CD14-positive monocyte (primary cell): Measurements from ENCODE around the gene LSM14B. TPM values are rescaled to one million over a fixed set of nuclear protein-coding genes. Genes with fewer than 3 reads are reported as not detected.

Experiments
- DNase-seq, 3 donors: peaks; one replicate each; pipeline ENCODE4 v3.0.0-alpha.2; 2011 to 2022
- H2AFZ ChIP-seq: 2 replicates; pipeline ENCODE4 v1.6.0; 2012; ENCODE audit warnings: mild to moderate bottlenecking, low read depth, low read length, inconsistent platforms; ENCODE audit not compliant: insufficient read depth, poor library complexity, severe bottlenecking
- H3K27ac ChIP-seq, 2 donors: 1 replicate in 1 of 2; 2 replicates in 1 of 2; pipeline ENCODE4 v1.5.1; 2012 to 2013; ENCODE audit warnings: low read length in 2 of 2, control low read depth in 1 of 2, inconsistent platforms in 1 of 2, low read depth in 1 of 2, mild to moderate bottlenecking in 1 of 2
- H3K27me3 ChIP-seq, 2 donors: one replicate each; pipeline versions ENCODE4 v1.6.0 to v1.6.1; 2011 to 2013; ENCODE audit warnings: low read length in 2 of 2; ENCODE audit not compliant: control insufficient read depth in 2 of 2, insufficient read depth in 2 of 2
- H3K36me3 ChIP-seq, 2 donors: replicated peaks in 1 of 2; 1 replicate in 1 of 2; 2 replicates in 1 of 2; pipeline versions ENCODE4 v1.5.1 to v1.6.1; 2012 to 2013; ENCODE audit warnings: low read length in 2 of 2, control low read depth in 1 of 2, inconsistent platforms in 1 of 2, mild to moderate bottlenecking in 1 of 2; ENCODE audit not compliant: insufficient read depth in 2 of 2, control insufficient read depth in 1 of 2
- H3K4me1 ChIP-seq, 2 donors: 1 replicate in 1 of 2; 2 replicates in 1 of 2; pipeline versions ENCODE4 v1.5.1 to v1.6.1; 2012 to 2013; ENCODE audit warnings: low read length in 2 of 2, control low read depth in 1 of 2, inconsistent platforms in 1 of 2, mild to moderate bottlenecking in 1 of 2, moderate library complexity in 1 of 2; ENCODE audit not compliant: insufficient read depth in 2 of 2, control insufficient read depth in 1 of 2
- H3K4me2 ChIP-seq: replicated peaks from 2 replicates; pipeline ENCODE3; 2012; ENCODE audit warnings: low read length, moderate library complexity, mild to moderate bottlenecking; ENCODE audit not compliant: poor library complexity, severe bottlenecking; ENCODE audit errors: extremely low read depth
- H3K4me3 ChIP-seq, 3 experiments: fragments of 200-600 bp in 1 of 3; sonication (generic) in 1 of 3; replicated peaks in 1 of 3; 1 replicate in 2 of 3; 2 replicates in 1 of 3; pipeline ENCODE4 v1.5.1; 2011 to 2013; ENCODE audit warnings: low read length in 3 of 3, mild to moderate bottlenecking in 3 of 3, control low read depth in 2 of 3, low read depth in 2 of 3, inconsistent platforms in 1 of 3, moderate library complexity in 1 of 3
- H3K79me2 ChIP-seq: 2 replicates; pipeline ENCODE4 v1.6.0; 2012; ENCODE audit warnings: mild to moderate bottlenecking, control low read depth, inconsistent platforms, low read length, moderate library complexity; ENCODE audit not compliant: insufficient read depth
- H3K9ac ChIP-seq: 2 replicates; pipeline ENCODE4 v1.6.0; 2017; ENCODE audit warnings: low read length, mild to moderate bottlenecking; ENCODE audit not compliant: insufficient read depth, poor library complexity, severe bottlenecking
- H3K9me3 ChIP-seq, 2 donors: replicated peaks in 1 of 2; 1 replicate in 1 of 2; 2 replicates in 1 of 2; pipeline versions ENCODE4 v1.5.1 to v1.6.1; 2012 to 2013; ENCODE audit warnings: low read length in 2 of 2, control low read depth in 1 of 2; ENCODE audit not compliant: control insufficient read depth in 1 of 2, insufficient read depth in 1 of 2
- H4K20me1 ChIP-seq: 2 replicates; pipeline ENCODE4 v1.6.0; 2012; ENCODE audit warnings: mild to moderate bottlenecking, low read length, control low read depth, moderate library complexity; ENCODE audit not compliant: insufficient read depth
- H3K27ac Mint-ChIP-seq, 7 donors: one replicate each; pipeline ENCODE4 v1.8.0; 2020; ENCODE audit warnings: mild to moderate bottlenecking in 7 of 7, mixed read lengths in 7 of 7, moderate library complexity in 6 of 7, inconsistent platforms in 2 of 7
- H3K27me3 Mint-ChIP-seq, 3 donors: one replicate each; pipeline ENCODE4 v1.8.0; 2021 to 2022; ENCODE audit warnings: low read depth in 3 of 3, mild to moderate bottlenecking in 3 of 3, mixed read lengths in 3 of 3, moderate library complexity in 3 of 3, inconsistent platforms in 1 of 3
- H3K36me3 Mint-ChIP-seq, 2 donors: one replicate each; pipeline ENCODE4 v1.8.0; 2020; ENCODE audit warnings: mixed read lengths in 2 of 2, inconsistent platforms in 1 of 2, mild to moderate bottlenecking in 1 of 2
- H3K4me1 Mint-ChIP-seq: one replicate; pipeline ENCODE4 v1.8.0; 2020; ENCODE audit warnings: mild to moderate bottlenecking, mixed read lengths
- H3K4me3 Mint-ChIP-seq, 2 donors: one replicate each; pipeline ENCODE4 v1.8.0; 2020; ENCODE audit warnings: mild to moderate bottlenecking in 2 of 2, mixed read lengths in 2 of 2, moderate library complexity in 1 of 2
- H3K9me3 Mint-ChIP-seq, 7 donors: one replicate each; pipeline ENCODE4 v1.8.0; 2020 to 2022; ENCODE audit warnings: mixed read lengths in 7 of 7, mild to moderate bottlenecking in 6 of 7, moderate library complexity in 6 of 7, inconsistent platforms in 2 of 7
- CTCF ChIP-seq: fragments of 200-600 bp; IDR thresholded peaks from one replicate; pipeline ENCODE4 v1.8.0; 2022; ENCODE audit warnings: antibody characterized with exemption, mild to moderate bottlenecking
- WGBS: methylation state at CpG from one replicate; pipeline ENCODE4 v1.1.5; 2013; ENCODE audit warnings: missing lambda C conversion rate; ENCODE audit not compliant: insufficient coverage; 5-methylcytosine and 5-hydroxymethylcytosine counted together
- intact Hi-C, 2 donors: fragments of 100-400 bp; cut with micrococcal nuclease; formaldehyde crosslinking; loops; one replicate each; pipeline versions ENCODE4 v1.15.0 to v1.15.1; 2023
- polyA plus RNA-seq, 3 donors: library from polyadenylated mRNA; depleted of rRNA in 1 of 3; unstranded in 2 of 3; stranded (reverse) in 1 of 3; fragments of 300-500 nt in 2 of 3; fragments of >200 nt in 1 of 3; fragmentation: Illumina TruSeq in 2 of 3; gene quantifications; 1 replicate in 2 of 3; 2 replicates in 1 of 3; pipeline ENCODE4 v1.2.3, GENCODE V29; 2012 to 2021

LSM14B gene
- polyA plus RNA-seq, 3 donors = 1.0 to 33.5 (median 1.4) TPM

- H3K27me3 Mint-ChIP-seq = peaks cover 0 to 2% (median 0%) of the 10 kb centered on the region in 3 donors
These were observed 61.3 kb downstream of the LSM14B start for GRCh38 chr20:62183426-62184142.

More at GRCh38 chr20:62183426-62184142, 61.3 kb downstream of the LSM14B start:
- Histone ChIP-seq H3K4me1 (peaks cover 20 to 31% of the 10 kb centered on the region in 2 donors), H3K9ac (peak overlapping the region; percentile 92), H3K27me3 (no peaks in the 10 kb centered on the region), H3K4me2 (peak overlapping the region; percentile 88), H2AFZ (peak overlapping the region; percentile 89), H3K9me3 (no peaks in the 10 kb centered on the region), H4K20me1 (peaks cover 11% of the 10 kb centered on the region), H3K36me3 (peaks cover 6 to 9% of the 10 kb centered on the region in 2 donors), H3K4me3 (peak overlapping the region; percentile 77 to 99 (median 84)), H3K79me2 (peaks cover 50% of the 10 kb centered on the region), H3K27ac (peak overlapping the region; percentile 57 to 92)
- H3K4me3 Mint-ChIP-seq = peak overlapping the region; percentile 87 to 91
- peaks cover 6 to 10% of the 10 kb centered on the region in 2 donors for H3K36me3 Mint-ChIP-seq
- WGBS = 33% methylated on average over 20 of the region's 25 CpGs
- DNase-seq = no peak
- intact Hi-C loops = loop anchor here (5.0 kb wide), 4 partner anchors 41 to 119 kb away; partner anchors contain the start of genes ADRM1 (in 1 of the 2), LSM14B (in 1 of the 2), PSMA7 (in 1 of the 2) and SS18L1 (in 1 of the 2)
- H3K9me3 Mint-ChIP-seq = no peaks in the 10 kb centered on the region
- peaks cover 43% of the 10 kb centered on the region for H3K4me1 Mint-ChIP-seq
- no peak for TF ChIP-seq CTCF
- peak overlapping the region; percentile 89 to 96 (median 93) for H3K27ac Mint-ChIP-seq

Other genes starting within 250 kb of the LSM14B start
- gene TAF4, start 56.6 kb upstream of the LSM14B start, polyA plus RNA-seq = 10 to 100 TPM in 1 of 3 donors, under 1 TPM in 2; 0.48 to 14.9 (median 0.99) TPM
- 100 to 1,000 TPM; 402 to 668 (median 527) TPM for gene PSMA7, start 20.9 kb downstream of the LSM14B start, polyA plus RNA-seq
- 10 to 100 TPM in 1 of 3 donors, 1 to 10 TPM in 1, under 1 TPM in 1; 0.75 to 16.5 (median 1.1) TPM for gene SS18L1, start 21.3 kb downstream of the LSM14B start, polyA plus RNA-seq
- gene MTG2, start 60.6 kb downstream of the LSM14B start, polyA plus RNA-seq = 10 to 100 TPM; 10.8 to 16.1 (median 14.9) TPM
- not detected for gene HRH3, start 97.8 kb downstream of the LSM14B start, polyA plus RNA-seq
- gene OSBPL2, start 116.0 kb downstream of the LSM14B start, polyA plus RNA-seq = 10 to 100 TPM; 12.9 to 29.1 (median 17.9) TPM
- gene ADRM1, start 180.5 kb downstream of the LSM14B start, polyA plus RNA-seq = 10 to 100 TPM; 63.3 to 81.5 (median 72.5) TPM
- under 1 TPM in 1 of 3 donors, not detected in 2; 0.05 TPM for gene LAMA5, start 244.8 kb downstream of the LSM14B start, polyA plus RNA-seq